GM12878 (cell line): ENCODE data around the gene KCNK13. TPM values are rescaled to one million over a fixed set of nuclear protein-coding genes. Genes with fewer than 3 reads are reported as not detected.

Source experiments
- ATAC-seq: fragments of 200-7000 bp; cut with Tn5 transposase; 3 replicates; pipeline ENCODE4 v1.9.1; 2020; ENCODE audit warnings: mild to moderate bottlenecking, moderate library complexity
- BruUV-seq: library from RNA; stranded (reverse); fragments of 400-500 nt; replicated peaks from 2 replicates; lab custom pipeline; 2021; lab: Mats Ljungman, UMichigan
- CTCF ChIA-PET: fragments of 300-600 bp; sonication (Branson Sonifier 250); formaldehyde crosslinking; extraction: SDS; loops from one replicate; lab custom pipeline; 2021; ENCODE audit warnings: inconsistent platforms; lab: Yijun Ruan, JAX
- POLR2A ChIA-PET: fragments of 350-600 bp; formaldehyde crosslinking; extraction: SDS; loops from one replicate; lab custom pipeline; 2021; ENCODE audit warnings: inconsistent platforms; lab: Charles Lee
- RAD21 ChIA-PET: fragments of 300-600 bp; sonication (Branson Sonifier 250); formaldehyde crosslinking; loops from one replicate; lab custom pipeline; 2023; ENCODE audit warnings: antibody characterized with exemption; ENCODE audit not compliant: unreplicated experiment; lab: Charles Lee
- SMC1A ChIA-PET: fragments of 300-600 bp; sonication (Branson Sonifier 250); formaldehyde crosslinking; loops from one replicate; lab custom pipeline; 2023; ENCODE audit not compliant: unreplicated experiment, uncharacterized antibody; lab: Charles Lee
- DNase-seq: peaks from one replicate; pipeline ENCODE4 v3.0.0-alpha.2; 2011; ENCODE audit warnings: low read depth, low spot score
- FAIRE-seq: peaks from 3 replicates; lab custom pipeline; 2011; peaks lifted over from hg19 to GRCh38; lab: Jason Lieb, UNC
- H2AFZ ChIP-seq: 2 replicates; pipeline ENCODE4 v1.6.0; 2011; ENCODE audit warnings: low read depth, low read length, control low read depth; ENCODE audit not compliant: control insufficient read depth
- H3K27ac ChIP-seq: 2 replicates; pipeline ENCODE4 v1.5.1; 2011; ENCODE audit warnings: control low read depth; ENCODE audit not compliant: control insufficient read depth, insufficient read depth
- H3K27me3 ChIP-seq, 2 experiments: replicated peaks in 1 of 2; 2 replicates each; pipeline versions ENCODE4 v1.6.0 to v1.6.1; 2011; ENCODE audit warnings: low read length in 1 of 2; ENCODE audit not compliant: control insufficient read depth in 2 of 2, insufficient read depth in 2 of 2
- H3K36me3 ChIP-seq, 2 experiments: 2 replicates each; pipeline ENCODE4 v1.5.1; 2011; ENCODE audit warnings: low read length in 1 of 2; ENCODE audit not compliant: control insufficient read depth in 2 of 2, insufficient read depth in 2 of 2
- H3K4me1 ChIP-seq: 2 replicates; pipeline ENCODE4 v1.6.1; 2011; ENCODE audit warnings: mild to moderate bottlenecking, low read length, moderate library complexity, mixed read lengths; ENCODE audit not compliant: control insufficient read depth, insufficient read depth
- H3K4me2 ChIP-seq: 2 replicates; pipeline ENCODE4 v1.6.0; 2011; ENCODE audit warnings: control low read depth; ENCODE audit not compliant: control insufficient read depth, insufficient read depth
- H3K4me3 ChIP-seq: fragments of 200-600 bp; sonication (generic); 2 replicates; pipeline ENCODE4 v1.5.1; 2016
- H3K79me2 ChIP-seq: 2 replicates; pipeline ENCODE4 v1.6.0; 2011; ENCODE audit warnings: low read length; ENCODE audit not compliant: control insufficient read depth, insufficient read depth
- H3K9ac ChIP-seq: 2 replicates; pipeline ENCODE4 v1.8.0; 2011; ENCODE audit warnings: low read length, control low read depth, mixed read lengths; ENCODE audit not compliant: control insufficient read depth, insufficient read depth
- H3K9me3 ChIP-seq: replicated peaks from 3 replicates; pipeline ENCODE4 v1.5.1; 2011; ENCODE audit warnings: mild to moderate bottlenecking, low read length; ENCODE audit not compliant: control insufficient read depth, insufficient read depth
- H4K20me1 ChIP-seq: 2 replicates; pipeline ENCODE4 v1.6.0; 2011; ENCODE audit not compliant: control insufficient read depth, insufficient read depth
- BCLAF1 ChIP-seq: fragments of 450-650 bp; IDR thresholded peaks from 2 replicates; pipeline ENCODE4 v1.6.1; 2017; ENCODE audit warnings: antibody characterized with exemption, mild to moderate bottlenecking, moderate library complexity
- CHD1 ChIP-seq: IDR thresholded peaks from 2 replicates; pipeline ENCODE4 v1.6.1; 2012; ENCODE audit warnings: low read depth, low read length, improper control_type of control experiment
- CTCF ChIP-seq, 3 experiments: IDR thresholded peaks in 2 of 3; conservative IDR thresholded peaks in 1 of 3; 2 replicates each; pipeline ENCODE4 v1.5.1; 2011; ENCODE audit warnings: low read depth in 3 of 3, low read length in 3 of 3, mild to moderate bottlenecking in 3 of 3, control low read depth in 2 of 3, moderate library complexity in 2 of 3, inconsistent platforms in 1 of 3, mixed read lengths in 1 of 3; ENCODE audit not compliant: control insufficient read depth in 2 of 3, insufficient read depth in 1 of 3; ENCODE audit errors: extremely low read depth in 1 of 3
- PRDM15 ChIP-seq: fragments of 450-650 bp; formaldehyde crosslinking; IDR thresholded peaks from 2 replicates; pipeline ENCODE4 v1.4.0; 2020; ENCODE audit warnings: mild to moderate bottlenecking, moderate library complexity
- SP1 ChIP-seq: IDR thresholded peaks from one replicate; pipeline ENCODE4 v1.6.1; 2011; ENCODE audit warnings: low read depth, low read length
- ZZZ3 ChIP-seq: IDR thresholded peaks from 2 replicates; pipeline ENCODE4 v1.6.1; 2011; ENCODE audit warnings: low read depth; ENCODE audit not compliant: control insufficient read depth, insufficient read length
- WGBS: methylation state at CpG from one replicate; pipeline ENCODE4 v1.1.6; 2016; ENCODE audit warnings: low lambda C conversion rate; ENCODE audit not compliant: insufficient replicate concordance, insufficient coverage; ENCODE audit errors: missing lambda C conversion rate; 5-methylcytosine and 5-hydroxymethylcytosine counted together
- in situ Hi-C: fragments of 300-500 bp; cut with MboI; formaldehyde crosslinking; loops from 9 replicates; pipeline ENCODE4 v1.14.3; 2018; ENCODE audit warnings: mixed read lengths
- intact Hi-C: fragments of 100-400 bp; cut with micrococcal nuclease; formaldehyde crosslinking; loops from one replicate; pipeline ENCODE4 v1.14.2; 2022; ENCODE audit not compliant: unreplicated experiment
- polyA plus RNA-seq, 11 experiments: library from polyadenylated mRNA; depleted of rRNA in 4 of 11; unstranded in 6 of 11; stranded (reverse) in 5 of 11; fragments of >200 nt; fragmentation: Nextera tagmentation in 4 of 11; fragmentation: Illumina TruSeq in 1 of 11; extraction: Ambion mirVana in 4 of 11; extraction: Trizol in 1 of 11; gene quantifications; 1 replicate in 1 of 11; 2 replicates in 10 of 11; pipeline versions ENCODE4 v1.2.1 to v1.2.3, GENCODE V29; 2011 to 2016; ENCODE audit warnings: inconsistent platforms in 2 of 11, missing spikeins in 2 of 11, low read depth in 1 of 11
- total RNA-seq, 4 experiments: library from RNA; depleted of rRNA in 3 of 4; stranded (reverse); fragments of >200 nt in 3 of 4; fragmentation: Illumina TruSeq in 1 of 4; extraction: Trizol in 1 of 4; gene quantifications; 2 replicates each; pipeline versions ENCODE4 v1.2.1 to v1.2.3, GENCODE V29; 2013 to 2021

KCNK13 gene
- total and polyA plus RNA-seq, 10 of the 15 experiments (the other 5 are each of a cell fraction or from before 2014, with no cell fraction given), result not detected

GRCh38 chr14:90060312-90060964 is 1.4 kb upstream of the KCNK13 start (continued):
- peak; percentile 44 to 64 (median 62); a peak in 4 of 6 replicates for TF ChIP-seq CTCF (IDR thresholded peaks at IDR 0.05 in 2 of 3, conservative IDR thresholded peaks at IDR 0.05 in 1 of 3; ENCODE audit: control insufficient read depth in 2 of 3, extremely low read depth in 1 of 3, insufficient read depth in 1 of 3, low read depth in 3 of 3, low read length in 3 of 3)
- TF ChIP-seq PRDM15 (CRISPR knock-in tag), result no peak

- Histone ChIP-seq H4K20me1 (no peaks in the 10 kb centered on the region), H3K9me3 (peaks cover 3% of the 10 kb centered on the region; the same call in 2 of the 3 replicates), H3K27ac (no peak overlapping the region), H3K79me2 (no peaks in the 10 kb centered on the region), H2AFZ (peak overlapping the region; percentile 42), H3K4me3 (peak overlapping the region; percentile 65), H3K36me3 (no peaks in the 10 kb centered on the region), H3K9ac (no peak overlapping the region), H3K4me1 (peaks cover 16% of the 10 kb centered on the region), H3K27me3 (peaks cover 19 to 30% of the 10 kb centered on the region in 2 experiments), H3K4me2 (peak overlapping the region; percentile 94)
- peak; percentile 52 for ATAC-seq
- WGBS, result 1% methylated on average over 39 of the region's 60 CpGs
- no TSS peak for BruUV-seq
- no peak for FAIRE-seq
- POLR2A ChIA-PET, result no interaction called here
- in situ Hi-C loops (no loop called here), intact Hi-C loops (loop anchor here (2.0 kb wide), 1 partner anchor 88 kb away; no protein-coding TSS in a partner anchor)
- CTCF ChIA-PET, result no interaction called here
- no peak for DNase-seq
- SMC1A ChIA-PET, result no interaction called here
- RAD21 ChIA-PET, result no interaction called here
- no peak for TF ChIP-seq SP1
- no peak for TF ChIP-seq ZZZ3
- no peak for TF ChIP-seq BCLAF1
- TF ChIP-seq CHD1, result no peak
- TF ChIP-seq PRDM15 (CRISPR knock-in tag), result no peak
These were observed 669 bp upstream of the KCNK13 start for GRCh38 chr14:90060965-90061684.
